Activated CD4-positive, alpha-beta T cell treated with anti-CD3 and anti-CD28 coated beads for 36 hours (primary cell): ENCODE measurements around the gene TNNC1. TPM values are rescaled to one million over a fixed set of nuclear protein-coding genes. Genes with fewer than 3 reads are reported as not detected.
A peak's percentile ranks its signal among the peaks of the same experiment; 100 is the strongest.

Experiments
- ATAC-seq: fragments of 200-7000 bp; cut with Tn5 transposase; one replicate; pipeline ENCODE4 v1.10.0; 2021; ENCODE audit warnings: mild to moderate bottlenecking, moderate library complexity
- CTCF ChIA-PET: fragments of 350-600 bp; sonication (Branson Sonifier 250); formaldehyde crosslinking; loops from one replicate; lab custom pipeline; 2021; ENCODE audit warnings: antibody characterized with exemption; lab: Charles Lee
- POLR2A ChIA-PET: fragments of 350-600 bp; sonication (Branson Sonifier 250); formaldehyde crosslinking; loops from one replicate; lab custom pipeline; 2021; ENCODE audit warnings: antibody characterized with exemption, inconsistent platforms; lab: Charles Lee
- DNase-seq: peaks from one replicate; pipeline ENCODE4 v3.0.0-alpha.2; 2020
- H3K27ac Mint-ChIP-seq: one replicate; pipeline ENCODE4 v1.8.0; 2021; ENCODE audit warnings: mixed read lengths
- H3K27me3 Mint-ChIP-seq: one replicate; pipeline ENCODE4 v1.8.0; 2021; ENCODE audit warnings: mixed read lengths
- H3K36me3 Mint-ChIP-seq: one replicate; pipeline ENCODE4 v1.8.0; 2021; ENCODE audit warnings: low read depth, mixed read lengths
- H3K4me1 Mint-ChIP-seq: one replicate; pipeline ENCODE4 v1.8.0; 2021; ENCODE audit warnings: mixed read lengths
- H3K4me3 Mint-ChIP-seq: one replicate; pipeline ENCODE4 v1.8.0; 2021; ENCODE audit warnings: mild to moderate bottlenecking, moderate library complexity, mixed read lengths
- H3K9me3 Mint-ChIP-seq: one replicate; pipeline ENCODE4 v1.8.0; 2021; ENCODE audit warnings: low read depth, mixed read lengths
- intact Hi-C, 2 experiments: fragments of 100-400 bp; cut with DNase I in 1 of 2; cut with micrococcal nuclease in 1 of 2; formaldehyde crosslinking; loops; one replicate each; pipeline versions ENCODE4 v1.14.2 to v1.15.1; 2022 to 2024; cut with DNase I, micrococcal nuclease
- total RNA-seq, 2 experiments: library from RNA; stranded (reverse); gene quantifications; one replicate each; pipeline ENCODE4 v1.2.3, GENCODE V29; 2021

Gene TNNC1
- total RNA-seq, 2 experiments from 2014 or later = 2.7 to 4.2 TPM

- DNase-seq = peak; percentile 98
- POLR2A ChIA-PET = no interaction called here
- no peaks in the 10 kb centered on the region for H3K9me3 Mint-ChIP-seq
- H3K27ac Mint-ChIP-seq = peak within 1 kb of the TSS; percentile 95
- peak within 1 kb of the TSS; percentile 96 for H3K4me3 Mint-ChIP-seq
- peak; percentile 88 for ATAC-seq
- H3K4me1 Mint-ChIP-seq = peaks cover 36% of the 10 kb centered on the region
- intact Hi-C loops = loop anchor here (1.0 to 5.0 kb wide), 8 partner anchors 81 to 513 kb away; partner anchors contain the start of genes UQCC5 (in 2 of the 2), GLYCTK (in 1 of the 2), PARP3 (in 1 of the 2) and PBRM1 (in 1 of the 2)
- H3K27me3 Mint-ChIP-seq = no peaks in the 10 kb centered on the region
- CTCF ChIA-PET = interaction anchor here (0.6 kb wide), 1 partner anchor 15 kb away, joined by 3 read pairs; no protein-coding TSS in a partner anchor
- peaks cover 16% of the 10 kb centered on the region for H3K36me3 Mint-ChIP-seq
Measured at GRCh38 chr3:52455283-52456168, 1.7 kb upstream of the TNNC1 start, which contains the start of gene NISCH. Gene NISCH, plus strand, starts transcription at chr3:52455604. Its CDS starts 38 bp downstream, at chr3:52455642.

- Mint-ChIP-seq H3K4me3 (peak overlapping the region; percentile 96), H3K9me3 (no peaks in the 10 kb centered on the region), H3K27me3 (no peaks in the 10 kb centered on the region), H3K4me1 (peaks cover 36% of the 10 kb centered on the region), H3K36me3 (peaks cover 14% of the 10 kb centered on the region), H3K27ac (peak overlapping the region; percentile 95)
- no peak for DNase-seq
- CTCF ChIA-PET = interaction anchor here (0.6 to 1.9 kb wide), 4 partner anchors 10 to 631 kb away, joined by 3 to 10 read pairs (median 3); partner anchors contain the start of gene SEMA3G
- POLR2A ChIA-PET = no interaction called here
- ATAC-seq = peak; percentile 3
- intact Hi-C loops = loop anchor here (1.0 to 5.0 kb wide), 8 partner anchors 81 to 513 kb away; partner anchors contain the start of genes UQCC5 (in 2 of the 2), GLYCTK (in 1 of the 2), PARP3 (in 1 of the 2) and PBRM1 (in 1 of the 2)
Measured at GRCh38 chr3:52454938-52455282, 1.1 kb upstream of the TNNC1 start.

- H3K4me3 Mint-ChIP-seq = peak overlapping the region; percentile 96
- intact Hi-C loops = loop anchor here in 1 of 2 experiments (2.0 kb wide), 1 partner anchor 168 kb away; the partner anchor contains the start of gene GLYCTK
- CTCF ChIA-PET = interaction anchor here (0.6 to 1.9 kb wide), 5 partner anchors 9 to 631 kb away, joined by 3 to 10 read pairs (median 3); partner anchors contain the start of genes NEK4 and SEMA3G
- H3K36me3 Mint-ChIP-seq = peaks cover 14% of the 10 kb centered on the region
- peaks cover 36% of the 10 kb centered on the region for H3K4me1 Mint-ChIP-seq
- H3K27ac Mint-ChIP-seq = peak overlapping the region; percentile 95
- DNase-seq (no peak), ATAC-seq (no peak)
- POLR2A ChIA-PET = no interaction called here
- no peaks in the 10 kb centered on the region for H3K9me3 Mint-ChIP-seq
- H3K27me3 Mint-ChIP-seq = no peaks in the 10 kb centered on the region
Measured at GRCh38 chr3:52454250-52454937, 553 bp upstream of the TNNC1 start.

DNA sequence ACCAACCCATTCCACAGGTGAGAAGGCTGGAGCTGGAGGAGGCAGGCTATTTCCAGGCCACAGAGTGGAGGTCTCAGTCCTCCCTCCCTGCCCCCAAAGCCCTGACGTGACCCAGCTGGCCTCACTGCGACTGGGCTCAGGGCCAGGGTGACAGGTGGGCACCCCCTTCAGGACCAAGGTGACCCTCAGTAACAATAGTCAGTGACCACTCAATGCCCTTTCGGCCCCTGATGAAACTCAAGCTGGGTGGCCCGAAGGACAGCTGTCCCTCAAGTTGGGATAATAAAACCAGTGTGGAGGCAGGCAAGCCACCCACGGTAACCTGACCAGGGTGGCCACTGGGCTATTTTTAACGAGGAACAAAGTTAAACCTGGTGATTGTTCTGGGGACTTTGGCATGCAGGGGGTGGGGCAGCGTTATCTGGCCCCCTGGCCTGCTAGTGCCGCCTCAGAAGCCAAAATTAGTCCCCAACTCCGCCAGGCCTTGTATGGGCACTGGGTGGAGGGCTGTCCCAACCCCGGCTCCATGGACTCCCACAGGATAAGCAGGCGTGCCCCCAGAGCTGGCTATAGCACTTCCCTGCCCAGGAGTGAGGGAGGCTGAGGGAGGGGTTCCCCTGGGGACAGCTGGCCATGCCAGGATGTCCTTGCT, 1.1 kb downstream of the TNNC1 start:
- H3K36me3 Mint-ChIP-seq = peaks cover 6% of the 10 kb centered on the region
- no peaks in the 10 kb centered on the region for H3K27me3 Mint-ChIP-seq
- H3K27ac Mint-ChIP-seq = no peak overlapping the region
- POLR2A ChIA-PET = no interaction called here
- ATAC-seq = no peak
- H3K9me3 Mint-ChIP-seq = no peaks in the 10 kb centered on the region
- H3K4me1 Mint-ChIP-seq = peaks cover 33% of the 10 kb centered on the region
- CTCF ChIA-PET = interaction anchor here (0.9 to 1.2 kb wide), 2 partner anchors 28 kb away, joined by 3 to 4 read pairs; no protein-coding TSS in a partner anchor
- H3K4me3 Mint-ChIP-seq = no peak overlapping the region
- intact Hi-C loops = no loop called here
- DNase-seq = no peak

GRCh38 chr3:52452126-52452525, 1.7 kb downstream of the TNNC1 start:
- no peak overlapping the region for H3K4me3 Mint-ChIP-seq
- CTCF ChIA-PET = interaction anchor here (0.9 kb wide), 3 partner anchors 27 to 92 kb away, joined by 3 read pairs; no protein-coding TSS in a partner anchor
- peaks cover 28% of the 10 kb centered on the region for H3K4me1 Mint-ChIP-seq
- ATAC-seq (no peak), DNase-seq (no peak)
- no peaks in the 10 kb centered on the region for H3K27me3 Mint-ChIP-seq
- POLR2A ChIA-PET = no interaction called here
- intact Hi-C loops = no loop called here
- H3K36me3 Mint-ChIP-seq = peaks cover 1% of the 10 kb centered on the region
- no peaks in the 10 kb centered on the region for H3K9me3 Mint-ChIP-seq
- H3K27ac Mint-ChIP-seq = no peak overlapping the region

DNA sequence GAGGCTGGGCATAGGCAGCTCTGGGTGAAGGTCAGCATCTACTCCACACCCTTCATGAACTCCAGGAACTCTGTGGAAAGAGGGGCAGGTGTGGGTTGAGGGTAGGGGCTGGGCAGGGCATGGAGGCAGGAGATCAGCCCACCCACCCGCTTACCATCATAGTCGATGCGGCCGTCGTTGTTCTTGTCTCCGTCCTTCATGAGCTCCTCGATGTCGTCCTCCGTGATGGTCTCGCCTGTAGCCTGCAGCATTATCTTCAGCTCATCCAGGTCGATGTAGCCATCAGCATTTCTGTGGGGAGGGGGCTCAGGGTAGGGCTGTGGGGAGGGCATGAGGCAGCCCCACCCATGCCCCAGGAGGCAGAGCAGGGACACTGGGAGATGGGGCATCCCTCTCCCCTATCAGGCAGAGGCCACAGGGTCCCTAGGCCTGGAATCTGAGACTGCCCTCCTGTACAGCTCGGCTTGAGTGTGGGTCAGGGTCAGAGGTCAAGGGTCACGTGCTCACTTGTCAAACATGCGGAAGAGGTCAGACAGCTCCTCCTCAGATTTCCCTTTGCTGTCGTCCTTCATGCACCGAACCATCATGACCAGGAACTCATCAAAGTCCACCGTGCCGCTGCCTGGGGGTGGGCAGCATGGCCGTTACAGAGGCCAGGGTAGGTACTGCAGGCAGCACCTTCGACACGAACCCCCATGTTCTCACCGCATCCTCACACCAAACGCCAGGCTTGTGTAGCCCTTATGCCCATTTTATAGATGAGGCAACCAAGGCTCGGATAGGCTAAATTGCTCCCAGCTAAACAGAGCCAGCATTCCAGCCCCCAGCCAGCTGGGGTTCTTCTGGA, 2.4 kb downstream of the TNNC1 start:
- DNase-seq (no peak), ATAC-seq (no peak)
- POLR2A ChIA-PET = interaction anchor here (0.6 kb wide), 1 partner anchor 28 kb away, joined by 3 read pairs; no protein-coding TSS in a partner anchor
- H3K9me3 Mint-ChIP-seq = no peaks in the 10 kb centered on the region
- H3K36me3 Mint-ChIP-seq = no peaks in the 10 kb centered on the region
- H3K4me1 Mint-ChIP-seq = peaks cover 23% of the 10 kb centered on the region
- H3K27me3 Mint-ChIP-seq = no peaks in the 10 kb centered on the region
- no peak overlapping the region for H3K27ac Mint-ChIP-seq
- intact Hi-C loops = no loop called here
- no peak overlapping the region for H3K4me3 Mint-ChIP-seq
- CTCF ChIA-PET = interaction anchor here (0.6 to 0.9 kb wide), 4 partner anchors 27 to 435 kb away, joined by 3 read pairs; no protein-coding TSS in a partner anchor

GRCh38 chr3:52450489-52451236, 3.2 kb downstream of the TNNC1 start:
- POLR2A ChIA-PET = no interaction called here
- intact Hi-C loops = no loop called here
- H3K9me3 Mint-ChIP-seq = no peaks in the 10 kb centered on the region

DNA sequence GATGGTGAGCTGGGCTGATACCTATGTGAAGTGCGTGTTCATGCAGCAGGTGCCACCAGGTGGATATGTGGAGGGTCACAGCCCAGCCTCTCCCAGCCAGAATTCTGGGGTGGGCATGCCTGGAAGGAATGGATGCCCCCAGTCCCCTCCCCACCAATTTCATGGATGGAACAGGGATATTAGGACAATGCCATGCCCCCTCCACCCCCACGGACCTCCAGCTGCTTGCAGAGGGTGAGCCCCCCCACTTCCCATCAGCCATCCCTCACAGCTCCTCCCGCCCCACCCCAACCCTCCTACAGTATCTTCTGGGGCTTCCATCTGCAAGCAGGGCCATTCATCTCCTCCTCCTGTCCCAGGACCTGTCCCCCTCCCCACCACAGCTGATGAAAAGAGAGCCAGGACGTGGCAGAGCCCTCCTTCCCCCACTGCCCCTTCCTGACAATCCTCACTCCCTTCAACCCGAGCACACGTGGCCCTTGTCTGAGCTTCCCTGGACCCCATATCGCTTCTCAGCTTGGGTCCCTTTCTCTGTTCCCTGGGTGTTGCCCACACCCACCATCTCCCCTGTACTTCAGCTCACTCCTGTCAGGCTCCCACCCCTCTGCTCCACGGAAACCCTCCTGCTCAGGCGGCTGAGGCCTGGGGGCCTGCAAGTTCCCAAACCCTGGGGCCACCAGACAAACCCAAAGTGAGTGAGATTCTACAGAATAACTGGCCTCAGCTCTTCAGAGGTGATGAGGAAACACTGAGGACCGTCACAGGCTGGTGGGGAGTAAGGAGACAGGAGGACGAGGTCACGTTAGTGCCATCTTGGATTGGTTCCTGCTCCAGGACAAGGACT, 6.1 kb downstream of the TNNC1 start:
- intact Hi-C loops = loop anchor here (1.0 to 10.0 kb wide), 5 partner anchors 19 to 447 kb away; partner anchors contain the start of gene TLR9 (in 1 of the 2)
- H3K4me1 Mint-ChIP-seq = no peaks in the 10 kb centered on the region
- POLR2A ChIA-PET = no interaction called here
- H3K36me3 Mint-ChIP-seq = no peaks in the 10 kb centered on the region
- CTCF ChIA-PET = interaction anchor here (0.5 to 6.9 kb wide), 20 partner anchors 9 to 446 kb away, joined by 3 to 97 read pairs (median 4); no protein-coding TSS in a partner anchor
- no peak overlapping the region for H3K4me3 Mint-ChIP-seq
- no peaks in the 10 kb centered on the region for H3K9me3 Mint-ChIP-seq
- H3K27ac Mint-ChIP-seq = no peak overlapping the region
- ATAC-seq (no peak), DNase-seq (no peak)
- H3K27me3 Mint-ChIP-seq = no peaks in the 10 kb centered on the region

More at GRCh38 chr3:52450489-52451236, 3.2 kb downstream of the TNNC1 start:
- Mint-ChIP-seq H3K27me3 (no peaks in the 10 kb centered on the region), H3K4me3 (no peak overlapping the region), H3K27ac (no peak overlapping the region), H3K36me3 (no peaks in the 10 kb centered on the region), H3K4me1 (peaks cover 18% of the 10 kb centered on the region)
- CTCF ChIA-PET = interaction anchor here (0.6 to 1.4 kb wide), 4 partner anchors 20 to 434 kb away, joined by 3 to 4 read pairs (median 3); no protein-coding TSS in a partner anchor
- ATAC-seq (no peak), DNase-seq (no peak)
